NT2/D1 (cell line): ENCODE data around the gene TMEM54.

Experiments used
- SUZ12 ChIP-seq: IDR thresholded peaks from 2 replicates; pipeline ENCODE4 v1.6.1; 2011; ENCODE audit not compliant: insufficient read length, insufficient read depth; ENCODE audit errors: extremely low read depth
- YY1 ChIP-seq: IDR thresholded peaks from 2 replicates; pipeline ENCODE4 v1.6.1; 2011; ENCODE audit not compliant: insufficient read length, insufficient read depth
- ZNF274 ChIP-seq: IDR thresholded peaks from 2 replicates; pipeline ENCODE4 v1.6.1; 2011; ENCODE audit warnings: mild to moderate bottlenecking, low read depth, low read length

- TF ChIP-seq YY1 (no peak), SUZ12 (no peak), ZNF274 (no peak)
Observed at GRCh38 chr1:32925403-32926162, 24.4 kb upstream of the TMEM54 start.
